ENCODE results near the gene MOSPD3.

Gene MOSPD3

GRCh38 chr7:100575746-100576383 is 36.5 kb upstream of the MOSPD3 start:
- DNase-seq: no peak

- no peak for DNase-seq
Observed at GRCh38 chr7:100576384-100576993, 35.9 kb upstream of the MOSPD3 start.

GRCh38 chr7:100577103-100577502 is 35.2 kb upstream of the MOSPD3 start:
- DNase-seq: no peak

- no peak for DNase-seq
Observed at GRCh38 chr7:100577507-100577906, 34.8 kb upstream of the MOSPD3 start.

GRCh38 chr7:100578246-100579183 is 33.8 kb upstream of the MOSPD3 start:
- no peak for DNase-seq

DNA sequence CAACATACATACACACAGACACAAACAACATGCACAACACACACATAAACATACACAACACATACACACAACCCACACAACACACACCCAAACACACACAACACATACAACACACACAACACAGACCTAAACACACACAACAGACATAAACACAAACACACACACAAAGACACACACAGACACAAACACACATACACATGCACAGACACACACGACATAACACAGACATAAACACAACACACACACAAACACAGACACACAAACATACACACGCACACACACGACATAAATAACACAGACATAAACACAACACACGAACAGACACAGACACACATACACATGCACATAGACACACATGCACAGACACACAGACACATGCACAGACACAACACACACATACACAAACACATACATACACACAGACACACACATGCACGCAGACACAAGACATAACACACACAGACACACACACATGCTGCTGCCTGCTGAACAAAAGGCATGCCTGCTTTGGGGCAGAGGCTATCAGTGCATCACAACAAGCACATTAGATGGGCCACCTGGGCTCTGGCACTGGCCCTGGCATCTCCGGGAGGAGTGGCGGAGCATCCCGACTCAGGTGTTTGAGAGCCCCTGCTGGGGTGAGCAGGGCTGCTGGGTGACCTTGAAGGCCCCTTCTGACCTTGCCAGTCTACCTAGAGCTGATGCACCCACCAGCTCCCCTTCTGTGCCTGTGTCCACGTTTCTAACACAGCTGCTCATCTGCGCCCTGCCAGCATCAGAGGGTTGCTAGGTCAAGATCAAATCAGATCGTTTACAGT is 31.7 kb upstream of the MOSPD3 start:
- DNase-seq: no peak

GRCh38 chr7:100582041-100582579 is 30.2 kb upstream of the MOSPD3 start:
- DNase-seq: no peak

GRCh38 chr7:100582650-100583049 is 29.7 kb upstream of the MOSPD3 start:
- DNase-seq: no peak

DNA sequence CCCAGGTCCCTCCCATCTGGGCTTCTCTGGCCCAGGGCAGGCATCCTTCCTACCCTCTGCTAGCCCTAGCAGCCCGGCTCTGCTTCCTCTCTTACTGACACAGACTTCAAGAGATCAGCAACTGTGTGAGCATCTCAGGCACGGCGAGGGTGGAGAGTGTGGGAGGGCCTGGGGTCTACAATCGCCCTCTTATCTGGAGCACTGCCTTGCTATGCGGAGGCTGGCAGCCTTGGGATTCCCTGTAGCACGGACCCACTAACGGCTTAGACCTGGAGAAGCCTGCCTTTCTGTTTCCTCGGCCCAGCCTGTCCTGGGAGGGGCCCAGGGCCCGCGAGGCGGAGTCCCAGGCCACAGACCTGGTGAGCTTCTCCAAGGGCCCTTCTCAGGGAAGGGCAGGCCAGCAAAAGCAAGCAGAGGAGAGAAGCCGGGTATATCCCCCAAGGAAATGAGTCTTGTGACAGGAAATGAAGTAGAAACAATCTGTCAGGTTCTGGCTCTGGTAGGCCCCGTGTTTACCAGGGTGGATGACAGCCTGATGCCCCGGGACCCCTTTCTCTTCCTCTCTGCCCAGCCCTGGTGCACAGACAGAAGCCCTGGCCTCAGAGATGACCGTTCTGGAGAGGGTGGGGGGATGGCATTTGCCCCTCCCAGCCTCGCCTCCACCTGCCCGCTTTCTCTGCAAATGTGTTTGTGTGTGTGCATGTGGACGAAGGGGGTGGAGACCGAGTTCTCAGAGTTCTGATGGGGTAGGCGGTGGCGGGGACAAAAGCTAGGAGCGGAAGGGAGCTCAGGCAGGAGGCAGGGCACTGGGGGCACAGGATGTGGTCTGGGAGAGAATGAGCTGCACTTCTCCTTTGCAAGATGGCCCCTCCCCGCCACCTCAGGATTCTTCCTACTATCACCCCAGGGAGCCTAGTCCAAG is 28.9 kb upstream of the MOSPD3 start:
- no peak for DNase-seq

GRCh38 chr7:100584054-100584682 is 28.2 kb upstream of the MOSPD3 start:
- DNase-seq: no peak

DNA sequence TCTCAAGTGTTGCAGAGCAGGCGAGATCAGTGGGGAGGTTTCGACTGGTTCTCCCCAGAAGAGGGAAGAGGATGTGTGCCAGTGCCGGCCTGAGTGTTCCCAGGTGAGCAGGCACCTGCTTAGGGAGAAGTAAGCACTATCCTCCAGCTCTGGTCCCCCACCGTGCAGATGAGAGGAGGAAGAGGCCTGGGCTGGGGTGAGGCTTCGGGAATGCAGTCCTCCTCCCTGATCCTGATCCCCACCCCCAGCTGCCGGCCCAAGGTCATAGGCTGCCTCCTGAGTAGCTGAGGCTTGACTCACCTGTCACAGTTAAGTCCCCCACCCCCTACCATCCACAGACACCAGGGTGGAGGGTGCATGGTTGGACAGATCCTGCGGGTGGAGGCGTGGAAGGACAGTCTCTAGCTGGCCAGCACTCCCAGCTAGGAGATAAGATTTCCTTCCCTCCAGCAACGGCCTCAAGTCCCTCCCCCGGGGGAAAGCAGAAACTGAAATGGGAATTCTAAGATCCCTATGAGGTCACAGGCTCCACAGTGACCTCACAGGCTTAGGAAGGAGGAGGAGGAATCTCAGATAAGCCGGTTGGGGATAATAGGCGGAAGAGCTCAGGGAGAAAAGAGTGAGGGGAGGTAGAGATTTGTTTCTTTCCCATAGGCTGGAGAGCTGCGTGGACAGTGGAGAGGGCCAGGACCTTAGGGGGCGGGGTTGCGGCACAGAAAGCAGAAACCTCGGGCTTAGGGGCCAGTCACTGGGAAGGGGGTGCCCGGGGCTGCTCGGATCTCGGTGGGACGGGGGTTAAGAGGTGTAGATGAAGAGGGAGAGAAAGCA is 27.4 kb upstream of the MOSPD3 start:
- no peak for DNase-seq

- peak in 1 of 2 experiments; percentile 69 for DNase-seq
Observed at GRCh38 chr7:100585511-100586265, 26.7 kb upstream of the MOSPD3 start, which contains the start of gene LRCH4. LRCH4 (minus strand) TSS chr7:100586129; CDS start chr7:100586100, 29 bp downstream.

- peak; percentile 100 for DNase-seq
Observed at GRCh38 chr7:100586266-100587025, 25.9 kb upstream of the MOSPD3 start, which contains the start of gene FBXO24. FBXO24 (plus strand) TSS chr7:100586328; CDS start chr7:100586626, 298 bp downstream.

DNA sequence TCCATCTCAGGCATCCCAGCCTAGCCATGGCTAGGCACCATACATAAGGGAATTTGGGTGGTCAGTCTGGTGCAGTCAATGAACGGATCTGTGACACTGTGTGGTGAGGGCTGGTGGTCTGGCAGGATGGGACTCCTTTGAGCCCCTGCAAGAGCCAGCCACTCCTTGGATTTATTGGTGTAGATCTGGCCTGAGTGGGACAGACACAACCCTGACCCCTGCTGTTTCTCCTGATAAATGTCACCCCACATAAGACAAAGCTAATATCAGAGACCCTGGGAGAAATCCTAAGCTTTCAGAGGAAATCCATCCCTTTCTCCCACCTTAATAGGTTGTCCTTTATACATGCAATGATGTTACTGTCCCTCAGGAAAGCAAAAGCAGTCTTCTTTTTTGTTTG is 23.9 kb upstream of the MOSPD3 start:
- DNase-seq: no peak

DNA sequence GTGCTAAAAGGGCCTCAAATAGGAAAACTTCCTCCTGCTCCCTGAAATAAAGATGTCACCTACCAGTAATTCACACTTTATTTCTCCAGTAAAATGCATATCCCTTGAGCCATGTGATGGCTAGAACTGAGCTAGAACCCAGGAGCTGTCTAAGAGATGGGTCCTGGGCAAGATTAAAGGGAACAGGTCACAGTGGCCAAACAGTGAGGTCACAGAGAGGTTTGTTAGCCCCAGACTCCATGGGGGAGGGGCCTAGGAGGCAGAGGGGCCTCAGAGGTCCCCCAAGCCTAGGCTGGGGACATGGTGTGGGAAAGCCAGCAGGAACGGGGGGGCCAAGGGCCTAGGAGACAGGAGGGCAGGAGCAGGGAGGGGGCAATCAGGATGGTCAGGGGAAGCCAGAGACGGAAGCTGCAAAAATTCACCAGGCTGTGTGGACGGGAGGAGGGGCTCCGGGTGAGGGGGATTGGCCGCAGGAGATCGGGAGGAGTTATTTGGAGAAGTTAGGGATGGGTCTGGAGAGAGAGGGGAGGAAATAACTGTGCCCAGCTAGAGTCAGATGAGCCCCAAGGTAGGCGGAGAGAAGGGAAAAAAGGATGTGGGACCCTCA is 22.9 kb upstream of the MOSPD3 start:
- DNase-seq: no peak

DNA sequence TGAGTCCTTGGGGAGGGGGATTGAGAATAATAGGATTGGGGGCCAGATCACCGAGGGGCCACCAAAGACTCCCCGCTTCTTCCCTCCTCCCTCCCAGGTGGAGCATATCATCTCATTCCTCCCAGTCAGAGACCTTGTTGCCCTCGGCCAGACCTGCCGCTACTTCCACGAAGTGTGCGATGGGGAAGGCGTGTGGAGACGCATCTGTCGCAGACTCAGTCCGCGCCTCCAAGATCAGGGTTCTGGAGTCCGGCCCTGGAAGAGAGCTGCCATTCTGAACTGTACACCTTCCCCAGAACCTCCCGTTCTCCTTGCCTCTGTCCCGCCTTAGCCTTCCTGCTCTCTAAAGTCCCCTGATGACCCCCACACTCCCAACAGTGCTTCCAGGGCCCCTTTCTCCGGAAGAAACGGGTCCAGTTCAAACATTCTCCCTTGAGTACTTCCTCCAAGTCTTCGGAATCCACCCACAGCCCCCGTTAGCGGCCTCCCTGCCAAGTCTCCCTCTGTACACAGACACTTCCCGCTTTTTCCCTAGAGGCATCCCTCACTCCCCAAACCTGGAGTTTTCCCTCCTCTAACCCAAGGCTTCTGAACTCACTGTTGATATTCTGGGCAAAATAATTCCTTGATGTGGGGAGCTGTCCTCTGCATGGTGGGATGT is 22.1 kb upstream of the MOSPD3 start:
- DNase-seq: no peak

- no peak for DNase-seq
Observed at GRCh38 chr7:100591596-100591995, 20.7 kb upstream of the MOSPD3 start.

All from NCI-H1930 (cell line).